Mesenchymal stem cell (in vitro differentiated cells and primary cell): ENCODE measurements around the gene DCBLD1.

Experiments
- DNase-seq: peaks from one replicate; pipeline ENCODE4 v3.0.0-alpha.2; 2013
- H2AFZ ChIP-seq: one replicate; pipeline ENCODE4 v1.6.1; 2013; ENCODE audit warnings: low read depth, mild to moderate bottlenecking, control low read depth, inconsistent platforms, low read length, moderate library complexity
- H2AK5ac ChIP-seq: 2 replicates; pipeline ENCODE4 v1.6.1; 2013; ENCODE audit warnings: low read length, moderate library complexity, mild to moderate bottlenecking, inconsistent platforms; ENCODE audit not compliant: severe bottlenecking
- H2BK120ac ChIP-seq: one replicate; pipeline ENCODE4 v1.6.1; 2013; ENCODE audit warnings: low read depth, mild to moderate bottlenecking, inconsistent platforms, low read length, moderate library complexity
- H2BK12ac ChIP-seq, 2 experiments: one replicate each; pipeline ENCODE4 v1.6.1; 2013; ENCODE audit warnings: inconsistent platforms in 2 of 2, low read length in 2 of 2, mild to moderate bottlenecking in 2 of 2, moderate library complexity in 2 of 2, control low read depth in 1 of 2
- H2BK15ac ChIP-seq: one replicate; pipeline ENCODE4 v1.6.1; 2013; ENCODE audit warnings: mild to moderate bottlenecking, low read depth, inconsistent platforms; ENCODE audit not compliant: poor library complexity, severe bottlenecking
- H2BK5ac ChIP-seq: 2 replicates; pipeline ENCODE4 v1.6.1; 2013; ENCODE audit warnings: low read depth, mild to moderate bottlenecking, low read length, control low read depth, inconsistent platforms; ENCODE audit not compliant: poor library complexity, severe bottlenecking
- H3K14ac ChIP-seq, 2 experiments: one replicate each; pipeline ENCODE4 v1.6.1; 2013; ENCODE audit warnings: inconsistent platforms in 2 of 2, low read length in 2 of 2, control low read depth in 1 of 2, mild to moderate bottlenecking in 1 of 2, moderate library complexity in 1 of 2
- H3K18ac ChIP-seq, 2 experiments: one replicate each; pipeline ENCODE4 v1.6.1; 2013; ENCODE audit warnings: inconsistent platforms in 2 of 2, low read length in 2 of 2, control low read depth in 1 of 2, low read depth in 1 of 2, mild to moderate bottlenecking in 1 of 2
- H3K23ac ChIP-seq, 2 experiments: one replicate each; pipeline ENCODE4 v1.6.1; 2013; ENCODE audit warnings: inconsistent platforms in 2 of 2, low read length in 2 of 2, mild to moderate bottlenecking in 2 of 2, moderate library complexity in 2 of 2, control low read depth in 1 of 2
- H3K27ac ChIP-seq: 2 replicates; pipeline ENCODE4 v1.5.1; 2013; ENCODE audit warnings: mild to moderate bottlenecking, moderate library complexity, low read length, control low read depth, inconsistent platforms; ENCODE audit not compliant: poor library complexity, severe bottlenecking
- H3K27me3 ChIP-seq, 2 experiments: 2 replicates each; pipeline versions ENCODE4 v1.6.1 to v1.7.0; 2013; ENCODE audit warnings: low read length in 2 of 2, mild to moderate bottlenecking in 2 of 2, moderate library complexity in 2 of 2, control low read depth in 1 of 2, inconsistent platforms in 1 of 2; ENCODE audit not compliant: control insufficient read depth in 1 of 2, insufficient read depth in 1 of 2
- H3K36me3 ChIP-seq, 2 experiments: 2 replicates each; pipeline versions ENCODE4 v1.6.1 to v1.7.0; 2013; ENCODE audit warnings: low read length in 2 of 2, control low read depth in 1 of 2, inconsistent platforms in 1 of 2, low read depth in 1 of 2, mild to moderate bottlenecking in 1 of 2; ENCODE audit not compliant: insufficient read depth in 2 of 2, control insufficient read depth in 1 of 2
- H3K4ac ChIP-seq, 2 experiments: one replicate each; pipeline ENCODE4 v1.6.1; 2013; ENCODE audit warnings: inconsistent platforms in 2 of 2, low read length in 2 of 2, mild to moderate bottlenecking in 2 of 2, moderate library complexity in 2 of 2, control low read depth in 1 of 2, low read depth in 1 of 2
- H3K4me1 ChIP-seq: 2 replicates; pipeline ENCODE4 v1.6.1; 2013; ENCODE audit warnings: low read depth, low read length, control low read depth; ENCODE audit not compliant: control insufficient read depth, insufficient read depth
- H3K4me2 ChIP-seq: 2 replicates; pipeline ENCODE4 v1.6.1; 2013; ENCODE audit warnings: low read length, mild to moderate bottlenecking, inconsistent platforms; ENCODE audit not compliant: poor library complexity, severe bottlenecking
- H3K4me3 ChIP-seq, 2 experiments: 2 replicates each; pipeline versions ENCODE4 v1.5.1 to v1.7.0; 2013; ENCODE audit warnings: low read length in 2 of 2, mild to moderate bottlenecking in 2 of 2, control low read depth in 1 of 2, low read depth in 1 of 2; ENCODE audit not compliant: insufficient read depth in 1 of 2
- H3K79me1 ChIP-seq: replicated peaks from 2 replicates; pipeline ENCODE4 v1.6.1; 2013; ENCODE audit warnings: mild to moderate bottlenecking, control low read depth, low read length, inconsistent platforms; ENCODE audit not compliant: poor library complexity, severe bottlenecking
- H3K9ac ChIP-seq: 2 replicates; pipeline ENCODE4 v1.7.0; 2013; ENCODE audit warnings: mild to moderate bottlenecking, low read length, moderate library complexity
- H3K9me3 ChIP-seq: 2 replicates; pipeline ENCODE4 v1.7.0; 2013; ENCODE audit warnings: mild to moderate bottlenecking, low read length; ENCODE audit not compliant: control insufficient read depth
- H4K8ac ChIP-seq: one replicate; pipeline ENCODE4 v1.6.1; 2013; ENCODE audit warnings: inconsistent platforms, mild to moderate bottlenecking, low read length, moderate library complexity
- H4K91ac ChIP-seq: one replicate; pipeline ENCODE4 v1.6.1; 2013; ENCODE audit warnings: mild to moderate bottlenecking, low read length, inconsistent platforms
- WGBS: methylation state at CpG from one replicate; pipeline ENCODE4 v1.1.7; 2013; ENCODE audit warnings: mixed read lengths; 5-methylcytosine and 5-hydroxymethylcytosine counted together

Gene DCBLD1

DNA sequence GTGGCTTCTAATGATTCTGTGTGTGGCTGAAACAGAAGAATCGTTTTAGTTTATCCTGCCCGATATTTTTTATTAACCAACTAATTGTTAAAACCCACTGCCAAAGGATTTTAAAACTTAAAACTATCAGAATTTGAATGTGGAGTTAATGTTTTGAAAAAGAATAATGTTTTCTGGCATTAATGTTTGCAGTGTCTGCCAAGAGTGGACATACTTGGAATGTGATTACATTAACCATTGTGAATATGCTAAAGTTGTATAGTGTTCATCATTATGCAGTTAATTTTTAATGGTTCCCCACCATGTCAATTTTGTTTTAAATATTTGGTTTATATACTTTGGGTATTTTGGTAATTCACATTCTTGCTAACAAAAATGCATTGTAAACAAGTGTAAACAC lies 24.4 kb downstream of the DCBLD1 start:
- peaks cover 13% of the 10 kb centered on the region for H3K4me1 ChIP-seq
- no peak overlapping the region for H3K4me2 ChIP-seq
- H2AK5ac ChIP-seq = no peak overlapping the region
- no peak overlapping the region for H2AFZ ChIP-seq
- H3K23ac ChIP-seq = no peak overlapping the region
- H2BK15ac ChIP-seq = no peak overlapping the region
- H2BK12ac ChIP-seq = no peak overlapping the region
- H2BK5ac ChIP-seq = no peak overlapping the region
- peaks cover 18% of the 10 kb centered on the region for H3K79me1 ChIP-seq
- no peak overlapping the region for H3K4me3 ChIP-seq
- no peak for DNase-seq
- WGBS = no CpG with 5 or more reads among the region's 2 CpGs
- H2BK120ac ChIP-seq = no peak overlapping the region
- no peak overlapping the region for H3K4ac ChIP-seq
- H3K14ac ChIP-seq = no peak overlapping the region
- no peak overlapping the region for H4K91ac ChIP-seq
- H3K18ac ChIP-seq = no peak overlapping the region
- no peaks in the 10 kb centered on the region for H3K9me3 ChIP-seq
- no peaks in the 10 kb centered on the region for H3K27me3 ChIP-seq
- H3K36me3 ChIP-seq = peaks cover 8 to 16% of the 10 kb centered on the region in 2 experiments
- H3K9ac ChIP-seq = no peak overlapping the region
- H3K27ac ChIP-seq = peak overlapping the region; percentile 86
- H4K8ac ChIP-seq = no peak overlapping the region

DNA sequence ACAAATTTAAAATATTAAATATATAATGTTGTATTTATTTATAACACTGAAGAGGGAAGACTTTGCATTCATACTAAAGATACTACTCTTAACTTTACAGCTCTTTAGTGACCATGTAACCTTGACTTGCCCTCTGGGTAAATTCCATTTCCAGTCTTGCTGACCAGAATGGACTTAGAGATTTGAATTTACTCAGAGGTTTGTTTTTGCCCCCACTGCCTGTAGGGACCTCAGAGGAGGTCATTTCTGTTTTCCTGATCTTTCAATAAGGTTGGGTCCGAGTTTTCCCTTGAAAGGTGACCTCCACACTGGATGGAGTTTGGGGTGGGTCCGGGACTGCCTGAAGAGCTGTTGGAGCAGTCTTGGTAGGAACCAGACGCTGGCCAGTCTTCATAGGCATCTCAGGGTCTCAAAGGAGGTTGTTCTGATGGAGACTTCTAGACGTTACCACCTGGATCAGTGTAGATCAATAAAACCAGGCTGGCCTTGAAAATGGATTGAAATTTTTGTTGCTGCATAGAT lies 26.0 kb downstream of the DCBLD1 start:
- Histone ChIP-seq H3K4me1 (peaks cover 15% of the 10 kb centered on the region), H4K8ac (no peak overlapping the region), H2AK5ac (peak overlapping the region; percentile 23), H3K27ac (no peak overlapping the region), H3K79me1 (peaks cover 18% of the 10 kb centered on the region), H2BK120ac (no peak overlapping the region), H3K4me3 (no peak overlapping the region), H3K23ac (no peak overlapping the region), H3K9me3 (no peaks in the 10 kb centered on the region), H3K9ac (no peak overlapping the region), H4K91ac (no peak overlapping the region), H3K4me2 (no peak overlapping the region), H2BK5ac (no peak overlapping the region), H3K4ac (no peak overlapping the region), H2BK15ac (peak overlapping the region; percentile 38), H2AFZ (no peak overlapping the region), H3K18ac (no peak overlapping the region), H2BK12ac (no peak overlapping the region), H3K36me3 (peaks cover 8 to 16% of the 10 kb centered on the region in 2 experiments), H3K27me3 (no peaks in the 10 kb centered on the region), H3K14ac (no peak overlapping the region)
- 94% methylated on average over 4 of the region's 4 CpGs for WGBS
- DNase-seq = no peak

- no peak overlapping the region for H3K4ac ChIP-seq
- H3K4me2 ChIP-seq = no peak overlapping the region
- H3K4me1 ChIP-seq = peaks cover 15% of the 10 kb centered on the region
- WGBS = 98% methylated on average over 6 of the region's 7 CpGs
- no peak overlapping the region for H2BK5ac ChIP-seq
- H3K23ac ChIP-seq = no peak overlapping the region
- H2BK15ac ChIP-seq = no peak overlapping the region
- H3K18ac ChIP-seq = no peak overlapping the region
- H2AK5ac ChIP-seq = peak overlapping the region; percentile 23
- no peak overlapping the region for H2BK120ac ChIP-seq
- H3K79me1 ChIP-seq = peaks cover 18% of the 10 kb centered on the region
- no peak overlapping the region for H3K14ac ChIP-seq
- no peak overlapping the region for H4K8ac ChIP-seq
- H2BK12ac ChIP-seq = no peak overlapping the region
- no peak overlapping the region for H4K91ac ChIP-seq
- H3K27me3 ChIP-seq = no peaks in the 10 kb centered on the region
- no peak overlapping the region for H3K9ac ChIP-seq
- H2AFZ ChIP-seq = no peak overlapping the region
- H3K27ac ChIP-seq = no peak overlapping the region
- DNase-seq = no peak
- H3K9me3 ChIP-seq = no peaks in the 10 kb centered on the region
- H3K36me3 ChIP-seq = peaks cover 8 to 12% of the 10 kb centered on the region in 2 experiments
- H3K4me3 ChIP-seq = no peak overlapping the region
Observed at GRCh38 chr6:117509021-117509420, 26.5 kb downstream of the DCBLD1 start.

- no peak overlapping the region for H2BK120ac ChIP-seq
- H2BK5ac ChIP-seq = no peak overlapping the region
- H3K23ac ChIP-seq = no peak overlapping the region
- no peak overlapping the region for H4K91ac ChIP-seq
- H3K27ac ChIP-seq = peak overlapping the region; percentile 2
- H2AK5ac ChIP-seq = peak overlapping the region; percentile 47
- H3K79me1 ChIP-seq = peaks cover 16% of the 10 kb centered on the region
- H2AFZ ChIP-seq = no peak overlapping the region
- H4K8ac ChIP-seq = no peak overlapping the region
- no peak overlapping the region for H3K4me2 ChIP-seq
- H3K14ac ChIP-seq = no peak overlapping the region
- H3K9ac ChIP-seq = no peak overlapping the region
- no peaks in the 10 kb centered on the region for H3K9me3 ChIP-seq
- no peak overlapping the region for H2BK12ac ChIP-seq
- 92% methylated on average over 7 of the region's 7 CpGs for WGBS
- H3K36me3 ChIP-seq = peaks cover 0 to 10% of the 10 kb centered on the region in 2 experiments
- no peak overlapping the region for H3K4ac ChIP-seq
- peaks cover 14% of the 10 kb centered on the region for H3K4me1 ChIP-seq
- no peaks in the 10 kb centered on the region for H3K27me3 ChIP-seq
- no peak overlapping the region for H2BK15ac ChIP-seq
- H3K4me3 ChIP-seq = no peak overlapping the region
- H3K18ac ChIP-seq = no peak overlapping the region
- DNase-seq = no peak
Observed at GRCh38 chr6:117512056-117512828, 29.8 kb downstream of the DCBLD1 start.
